ENCODE results near the gene ZNF277.

The ZNF277 gene

GRCh38 chr7:112356596-112356995 lies 150.1 kb downstream of the ZNF277 start:
- TF ChIP-seq CTCF (conservative IDR thresholded peaks at IDR 0.05; ENCODE audit: low read depth, low read length): no peak
- no peak for DNase-seq (ENCODE audit: low read depth)
- H3K4me3 ChIP-seq (ENCODE audit: low read length): no peak overlapping the region

- no peak for DNase-seq (ENCODE audit: low read depth)
- no peak overlapping the region for H3K4me3 ChIP-seq (ENCODE audit: low read length)
- peak; percentile 25 for TF ChIP-seq CTCF (conservative IDR thresholded peaks at IDR 0.05; ENCODE audit: low read depth, low read length)
Observed at GRCh38 chr7:112357136-112357535, 150.6 kb downstream of the ZNF277 start.

GRCh38 chr7:112358513-112358912 lies 152.0 kb downstream of the ZNF277 start:
- no peak for DNase-seq (ENCODE audit: low read depth)
- no peak overlapping the region for H3K4me3 ChIP-seq (ENCODE audit: low read length)

GRCh38 chr7:112359086-112359485 lies 152.6 kb downstream of the ZNF277 start:
- H3K4me3 ChIP-seq (ENCODE audit: low read length): no peak overlapping the region
- DNase-seq (ENCODE audit: low read depth): no peak
- no peak for TF ChIP-seq CTCF (conservative IDR thresholded peaks at IDR 0.05; ENCODE audit: low read depth, low read length)

More at GRCh38 chr7:112358513-112358912, 152.0 kb downstream of the ZNF277 start:
- TF ChIP-seq CTCF (conservative IDR thresholded peaks at IDR 0.05; ENCODE audit: low read depth, low read length): no peak

- DNase-seq (ENCODE audit: low read depth): no peak
- H3K4me3 ChIP-seq (ENCODE audit: low read length): no peak overlapping the region
- no peak for TF ChIP-seq CTCF (conservative IDR thresholded peaks at IDR 0.05; ENCODE audit: low read depth, low read length)
Observed at GRCh38 chr7:112360681-112361080, 154.2 kb downstream of the ZNF277 start.

GRCh38 chr7:112361154-112361553 lies 154.7 kb downstream of the ZNF277 start:
- no peak for TF ChIP-seq CTCF (conservative IDR thresholded peaks at IDR 0.05; ENCODE audit: low read depth, low read length)
- DNase-seq (ENCODE audit: low read depth): no peak
- H3K4me3 ChIP-seq (ENCODE audit: low read length): no peak overlapping the region

GRCh38 chr7:112362053-112362650 lies 155.7 kb downstream of the ZNF277 start:
- TF ChIP-seq CTCF (conservative IDR thresholded peaks at IDR 0.05; ENCODE audit: low read depth, low read length): no peak
- no peak for DNase-seq (ENCODE audit: low read depth)
- no peak overlapping the region for H3K4me3 ChIP-seq (ENCODE audit: low read length)
